ENCODE data around the gene DCAF8.

DNA sequence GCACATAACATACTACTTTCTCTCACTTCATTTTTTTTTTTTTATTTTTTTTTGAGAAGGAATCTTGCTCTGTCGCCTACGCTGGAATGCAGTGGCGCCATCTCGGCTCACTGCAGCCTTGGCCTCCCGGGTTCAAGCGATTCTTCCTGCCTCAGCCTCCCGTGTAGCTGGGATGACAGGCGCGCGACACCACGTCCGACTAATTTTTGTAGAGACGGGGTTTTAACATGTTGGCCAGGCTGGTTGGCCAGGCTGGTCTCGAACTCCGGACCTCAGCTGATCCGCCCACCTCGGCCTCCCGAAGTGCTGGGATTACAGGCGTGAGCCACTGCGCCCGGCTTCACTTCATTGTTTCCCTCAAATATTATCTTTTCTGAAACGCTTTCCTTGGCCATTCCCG is 23.2 kb upstream of the DCAF8 start:
- TF ChIP-seq CTCF (IDR thresholded peaks at IDR 0.05): peak; percentile 13; the same call in 1 of the 2 replicates
- TF ChIP-seq ZFX (IDR thresholded peaks at IDR 0.05; ENCODE audit: borderline replicate concordance): no peak
